Cerebellar nuclear complex (tissue), 1 donor: ENCODE measurements around the gene ERCC8.
A peak's percentile ranks its signal among the peaks of the same experiment; 100 is the strongest.
"Not testable (repeated sequence)": the region's sequence is repeated elsewhere in the genome, so short reads cannot be mapped to it uniquely, and the experiment has no call there.

Experiments
- DNase-seq, 2 experiments: peaks; one replicate each; lab custom pipeline; 2025; lab: John Stamatoyannopoulos, UW

ERCC8 gene

DNA sequence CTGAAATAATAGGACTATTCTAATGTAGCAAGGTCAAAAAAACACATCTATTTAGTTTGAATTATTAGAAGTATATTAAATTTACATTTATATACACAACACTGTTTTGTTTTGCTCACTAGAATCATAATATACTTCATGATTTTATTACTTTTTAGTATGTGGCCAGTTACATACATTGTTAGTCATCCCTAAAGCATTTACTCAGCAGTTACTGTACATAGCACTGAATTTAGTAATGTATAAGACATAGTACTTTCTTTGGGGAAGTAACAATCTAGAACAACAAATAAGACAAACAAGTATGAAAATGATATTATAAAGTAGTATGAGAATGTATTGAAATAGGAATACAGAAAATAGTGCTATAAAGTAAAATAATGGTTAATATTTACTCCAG, 28.2 kb downstream of the ERCC8 start:
- no peak for DNase-seq

DNA sequence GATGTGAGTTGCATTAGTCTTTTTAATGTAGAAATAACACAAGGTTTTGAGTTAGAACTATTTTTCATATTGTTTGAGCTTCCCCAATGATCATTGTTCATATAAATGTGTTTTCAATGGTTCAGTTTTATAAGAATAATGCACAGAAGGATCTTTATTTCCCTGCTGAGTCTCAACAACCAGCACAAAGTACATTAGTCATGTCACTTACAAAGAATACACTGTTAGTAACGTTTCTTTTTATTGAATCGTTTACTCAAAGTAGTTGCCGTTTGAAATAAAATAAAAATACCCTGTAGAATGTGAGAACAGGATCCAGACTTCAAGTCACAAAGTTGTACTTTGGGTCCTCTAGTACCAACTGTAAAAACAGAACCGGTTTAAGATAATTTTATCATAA, 41.5 kb downstream of the ERCC8 start:
- no peak for DNase-seq

DNA sequence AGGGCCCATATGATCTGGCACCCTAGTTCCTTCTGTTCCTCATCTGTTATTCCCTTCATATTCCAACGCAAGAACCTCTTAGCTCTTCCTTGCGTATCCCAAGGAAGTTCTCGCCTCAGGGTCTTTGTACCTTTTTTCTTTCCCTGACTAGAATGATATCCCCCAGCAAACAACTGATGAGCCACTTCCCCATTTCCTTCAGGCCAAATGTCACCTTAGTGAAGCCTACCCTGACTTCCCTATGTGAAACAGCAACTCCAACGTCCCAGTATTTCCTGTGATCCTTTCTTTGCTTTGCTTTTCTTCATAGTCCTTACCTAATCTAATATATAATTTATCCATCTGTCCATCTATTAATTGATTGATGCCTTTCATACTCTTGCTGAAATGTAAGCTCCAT, 47.9 kb downstream of the ERCC8 start:
- DNase-seq, result no peak

DNA sequence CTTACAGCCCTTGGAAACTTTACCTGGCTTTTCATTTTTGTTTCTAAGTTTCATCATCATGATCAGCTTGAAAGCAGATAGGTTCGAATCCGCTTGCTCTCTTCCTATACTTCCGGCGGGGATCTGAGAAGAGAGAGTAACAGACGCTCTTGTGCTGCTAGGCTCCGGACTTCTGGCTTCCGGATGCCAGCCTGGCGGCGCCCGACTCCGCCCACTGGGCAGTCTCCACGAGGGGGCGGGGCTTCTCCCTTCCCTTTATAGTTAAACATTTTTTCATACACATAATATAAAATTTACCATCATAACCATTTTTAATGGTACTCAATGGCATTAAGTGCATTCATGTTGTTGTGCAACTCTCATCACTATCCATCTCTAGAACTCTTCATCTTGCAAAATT, 51.3 kb downstream of the ERCC8 start:
- DNase-seq, result no peak

DNA sequence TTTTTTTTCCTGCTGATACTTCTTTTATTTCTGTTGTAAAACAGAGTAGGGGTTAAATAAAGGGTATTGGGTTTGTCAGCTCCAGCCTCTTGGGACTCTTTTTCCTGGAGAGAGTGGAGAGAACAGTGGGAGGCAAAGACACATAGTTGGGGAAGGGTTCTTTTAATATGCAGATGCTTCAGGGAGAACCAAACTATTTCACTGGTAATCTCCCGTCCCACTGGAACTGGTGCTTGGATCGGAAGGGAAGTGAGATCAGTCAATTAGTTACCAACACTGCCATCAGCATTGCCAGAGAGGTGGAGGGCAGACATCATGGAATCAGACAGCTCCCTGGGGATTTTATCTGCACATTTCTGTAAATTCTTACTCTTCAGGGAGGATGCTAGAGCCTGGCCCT, 53.2 kb downstream of the ERCC8 start:
- no peak for DNase-seq

DNA sequence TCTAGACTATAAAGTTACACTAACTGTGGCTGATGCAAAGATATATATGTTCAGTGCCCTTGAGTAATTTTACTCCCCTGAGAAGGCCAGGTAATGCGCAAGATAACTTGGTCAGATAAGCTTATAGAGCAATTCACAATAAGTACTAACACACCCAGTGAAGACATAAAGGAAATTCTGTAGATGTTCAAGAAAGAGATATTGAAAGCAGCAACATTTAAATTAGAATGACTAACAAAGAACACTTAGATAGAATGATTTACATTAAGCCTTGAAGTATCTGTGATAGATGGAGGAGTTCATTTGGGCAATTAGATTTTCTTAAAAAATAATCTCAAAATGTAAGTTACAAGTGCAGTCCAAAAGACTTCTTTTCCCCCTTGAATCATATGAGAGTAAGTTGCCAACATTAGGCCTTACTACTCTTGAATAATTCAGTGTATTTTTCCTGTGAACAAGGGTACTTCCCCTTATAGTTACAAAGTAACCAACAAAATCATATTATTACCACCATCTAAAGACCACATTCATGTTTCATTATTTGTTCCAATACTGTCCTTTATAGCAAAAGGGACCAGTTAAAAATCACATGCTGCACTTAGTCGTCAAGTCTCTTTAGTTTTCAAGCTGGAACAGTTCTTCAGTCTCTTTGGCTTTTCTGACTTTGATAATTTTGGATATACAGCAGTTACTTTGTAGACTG, 56.4 kb downstream of the ERCC8 start:
- no peak for DNase-seq

DNA sequence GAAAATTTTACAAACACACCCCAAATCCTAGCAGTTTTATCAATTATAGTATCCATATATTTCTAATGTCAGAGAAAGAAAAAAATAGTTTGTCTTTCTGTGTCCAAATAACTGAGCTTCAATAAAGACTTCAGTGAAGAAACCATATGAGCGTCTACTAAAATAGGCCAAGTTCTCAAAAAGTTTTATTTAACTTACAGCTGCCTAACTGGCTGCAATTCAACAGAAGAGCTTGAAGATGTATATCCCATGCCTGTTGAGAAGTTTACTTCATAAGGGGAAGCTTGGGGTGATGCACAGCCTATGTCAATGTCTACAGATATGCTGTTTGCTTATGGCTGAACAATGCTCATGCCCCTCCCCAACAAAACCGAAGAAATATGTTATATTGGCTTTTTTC, 57.1 kb downstream of the ERCC8 start:
- no peak for DNase-seq

DNA sequence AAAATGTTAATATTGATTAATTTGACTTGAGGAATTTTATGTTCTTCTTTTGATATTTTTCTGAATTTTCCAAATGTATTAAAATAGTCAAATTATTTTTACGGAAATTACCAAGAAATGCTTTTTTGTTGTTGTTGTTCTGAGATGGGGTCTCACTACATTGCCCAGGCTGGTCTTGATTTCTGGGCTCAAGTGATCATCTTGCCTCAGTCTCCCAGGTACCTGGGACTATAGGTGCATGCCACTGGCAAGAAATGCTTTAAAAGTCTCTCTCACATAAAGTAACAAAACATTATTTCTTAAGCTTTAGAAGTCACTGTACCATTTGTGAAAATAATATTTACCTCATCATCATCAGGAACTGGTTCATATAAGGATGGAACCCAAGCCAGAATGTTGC, 57.8 kb downstream of the ERCC8 start:
- DNase-seq, result no peak

DNA sequence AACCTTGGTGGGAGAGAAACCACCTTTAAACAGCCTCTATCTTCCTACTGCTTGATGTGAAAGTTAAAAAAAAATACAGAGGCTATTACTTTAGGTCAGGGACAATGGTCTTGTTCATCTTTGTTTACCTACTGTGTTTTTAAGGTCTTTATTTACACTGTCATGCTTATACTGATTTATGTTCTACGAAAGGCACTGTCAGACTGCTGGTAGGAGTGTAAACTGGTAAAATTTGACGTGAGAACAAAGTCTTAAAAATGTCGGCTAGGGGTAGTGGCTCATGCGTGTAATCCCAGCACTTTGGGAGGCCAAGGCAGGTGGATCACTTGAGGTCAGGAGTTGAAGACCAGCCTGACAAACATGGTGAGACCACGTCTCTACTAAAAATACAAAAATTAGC, 58.7 kb downstream of the ERCC8 start:
- DNase-seq, result no peak

DNA sequence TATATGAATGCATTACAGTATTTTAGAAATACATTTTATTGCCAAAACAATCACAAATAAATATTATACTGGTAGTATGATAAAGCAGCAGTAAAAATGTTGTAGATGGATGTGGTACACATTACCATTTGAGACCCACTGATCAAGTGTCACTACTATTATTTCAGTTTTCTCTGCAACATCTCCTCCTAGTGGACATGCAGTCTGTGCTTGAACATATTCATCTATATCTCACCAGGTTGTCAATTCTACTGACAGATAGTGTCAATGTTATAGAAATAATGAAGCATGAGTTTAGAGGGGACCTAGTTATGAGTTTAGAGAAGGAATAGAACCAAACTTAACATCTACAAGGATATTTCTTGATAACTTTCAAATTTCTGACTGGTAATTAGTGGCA, 61.6 kb downstream of the ERCC8 start:
- DNase-seq, result no peak

DNA sequence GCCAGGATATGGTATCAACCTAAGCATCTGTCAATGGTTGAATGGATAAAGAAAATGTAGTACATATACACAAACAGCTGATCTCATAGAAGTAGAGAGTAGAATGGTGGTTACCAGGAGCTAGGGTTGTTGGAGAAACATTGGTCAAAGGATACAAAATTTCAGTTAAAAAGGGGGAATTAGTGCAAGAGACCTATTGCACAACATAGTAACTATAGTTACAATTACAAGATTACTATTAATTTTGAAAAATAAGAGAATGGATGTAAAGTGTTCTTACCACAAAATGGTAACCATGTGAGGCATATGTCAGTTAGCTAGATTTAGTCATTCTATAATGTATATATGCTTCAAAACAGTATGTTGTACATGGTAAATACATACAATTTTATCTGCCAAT, 72.0 kb downstream of the ERCC8 start:
- DNase-seq, result no peak

DNA sequence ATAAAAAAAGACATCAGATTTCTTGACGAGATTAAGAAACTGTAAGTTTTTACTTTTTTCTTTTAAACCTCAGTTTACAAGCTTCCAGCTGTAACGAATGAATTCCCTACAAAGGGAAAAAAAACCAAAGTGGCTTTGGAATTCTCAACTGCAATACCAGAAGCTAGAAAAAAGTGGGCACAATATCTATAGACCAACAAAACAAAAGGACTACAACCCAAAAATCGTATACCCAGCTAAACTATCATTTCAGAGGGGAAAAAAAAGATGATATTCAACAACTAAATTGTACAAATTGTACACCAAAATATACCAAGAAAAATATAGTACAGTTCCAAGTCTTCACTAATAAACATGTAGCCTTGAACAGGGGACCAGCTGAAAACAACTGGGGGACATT, 74.0 kb downstream of the ERCC8 start:
- DNase-seq, result no peak

DNA sequence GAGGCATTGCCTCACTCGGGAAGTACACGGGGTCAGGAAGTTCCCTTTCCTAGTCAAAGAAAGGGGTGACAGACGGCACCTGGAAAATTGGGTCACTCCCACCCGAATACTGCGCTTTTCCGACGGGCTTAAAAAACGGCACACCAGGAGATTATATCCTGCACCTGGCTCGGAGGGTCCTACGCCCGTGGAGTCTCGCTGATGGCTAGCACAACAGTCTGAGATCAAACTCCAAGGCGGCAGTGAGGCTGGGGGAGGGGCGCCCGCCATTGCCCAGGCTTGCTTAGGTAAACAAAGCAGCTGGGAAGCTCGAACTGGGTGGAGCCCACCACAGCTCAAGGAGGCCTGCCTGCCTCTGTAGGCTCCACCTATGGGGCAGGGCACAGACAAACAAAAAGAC, 84.3 kb downstream of the ERCC8 start:
- not testable (repeated sequence) for DNase-seq

DNA sequence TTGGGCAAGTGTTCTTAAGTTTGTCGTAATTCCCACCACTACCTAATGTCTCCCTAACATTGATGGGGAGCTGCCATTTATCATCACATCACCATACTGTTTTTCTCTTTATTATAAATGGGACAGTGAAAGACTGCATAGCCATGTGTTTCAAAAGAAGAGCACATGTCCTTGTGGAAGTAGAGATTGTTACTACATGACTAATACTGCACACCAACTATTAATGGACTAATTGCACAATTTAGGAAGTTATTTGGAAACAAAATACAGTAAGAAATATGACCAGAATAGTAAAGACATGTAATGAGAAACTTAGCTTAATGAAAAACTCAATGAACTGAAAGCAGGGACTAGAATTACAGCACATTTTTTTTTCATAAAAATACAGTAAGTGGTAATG, 88.8 kb downstream of the ERCC8 start:
- DNase-seq, result no peak

DNA sequence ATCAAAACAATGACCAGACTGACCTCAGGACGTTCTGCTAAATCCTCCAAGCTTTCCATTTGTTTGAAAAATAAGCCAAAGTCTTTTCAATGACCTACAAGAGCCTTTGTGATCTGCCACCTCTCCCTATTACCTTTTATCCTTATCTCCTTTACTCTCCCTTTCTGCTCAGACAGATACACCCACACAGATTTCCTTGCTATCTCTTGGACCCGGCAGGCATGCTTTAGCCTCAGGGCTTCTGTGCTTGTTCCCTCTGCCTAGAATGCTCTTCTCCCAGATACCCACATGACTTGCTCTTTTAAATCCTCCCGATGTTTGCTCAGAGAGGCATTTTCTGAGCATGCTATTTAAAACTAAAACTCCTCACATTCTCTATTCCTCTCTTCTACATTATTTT, 91.9 kb downstream of the ERCC8 start:
- DNase-seq, result no peak

DNA sequence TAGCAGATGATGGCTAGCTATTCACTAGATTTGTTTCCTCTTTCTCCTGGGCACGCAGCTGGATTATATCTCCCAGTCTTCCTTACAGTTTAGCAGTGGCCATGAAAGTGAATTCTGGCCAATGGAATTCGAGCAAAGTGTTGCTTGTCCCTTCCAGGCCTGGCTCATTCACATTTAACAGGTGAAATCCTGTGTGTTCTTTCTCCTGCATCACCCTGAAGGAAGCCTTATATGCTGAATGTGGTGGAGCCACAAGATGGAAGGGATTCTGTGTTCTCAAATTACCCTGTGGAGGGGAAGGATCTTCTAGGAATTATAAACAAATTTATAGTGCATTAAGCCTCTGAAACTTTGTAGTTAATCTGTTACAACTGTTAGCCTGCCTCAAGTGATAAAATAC, 92.6 kb downstream of the ERCC8 start:
- DNase-seq, result no peak

DNA sequence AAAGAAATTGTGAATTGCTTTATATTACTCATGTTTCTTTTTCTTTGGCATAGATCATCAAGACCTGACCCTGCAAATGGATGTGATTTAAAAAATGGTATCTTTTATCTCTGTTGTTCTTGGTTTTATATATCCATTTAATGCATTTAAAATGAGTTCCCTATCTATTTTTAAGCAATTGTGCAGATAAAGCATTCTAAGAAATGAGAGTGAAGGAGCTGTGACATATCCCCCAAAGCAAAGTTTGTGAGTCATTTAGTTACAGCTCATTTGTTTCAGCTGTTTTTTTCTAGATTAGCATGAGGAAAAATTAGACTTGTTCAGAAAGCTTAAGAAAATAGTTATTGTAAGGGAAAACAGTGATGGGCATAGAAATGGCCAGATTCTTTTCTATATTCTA, 93.2 kb downstream of the ERCC8 start:
- DNase-seq, result no peak

DNA sequence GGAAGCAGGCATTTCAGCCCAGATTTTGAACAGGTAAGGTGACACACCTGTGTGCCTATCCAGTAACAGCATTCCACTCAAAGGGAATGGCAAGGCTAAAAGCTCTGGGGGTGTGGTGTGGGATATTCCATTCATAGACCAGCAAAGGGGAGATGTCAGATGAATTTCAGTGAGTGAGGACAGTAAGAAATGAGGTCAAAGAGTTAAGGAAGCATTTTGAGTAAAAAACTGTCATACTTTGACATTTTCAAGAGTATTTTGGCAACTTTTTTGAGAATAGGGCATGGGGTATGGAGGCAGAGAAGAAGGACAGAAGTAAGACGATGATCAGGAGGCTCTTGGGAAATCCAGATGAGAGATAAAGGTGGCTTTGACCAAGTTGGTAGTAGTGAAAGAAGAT, 98.6 kb downstream of the ERCC8 start:
- DNase-seq, result no peak

DNA sequence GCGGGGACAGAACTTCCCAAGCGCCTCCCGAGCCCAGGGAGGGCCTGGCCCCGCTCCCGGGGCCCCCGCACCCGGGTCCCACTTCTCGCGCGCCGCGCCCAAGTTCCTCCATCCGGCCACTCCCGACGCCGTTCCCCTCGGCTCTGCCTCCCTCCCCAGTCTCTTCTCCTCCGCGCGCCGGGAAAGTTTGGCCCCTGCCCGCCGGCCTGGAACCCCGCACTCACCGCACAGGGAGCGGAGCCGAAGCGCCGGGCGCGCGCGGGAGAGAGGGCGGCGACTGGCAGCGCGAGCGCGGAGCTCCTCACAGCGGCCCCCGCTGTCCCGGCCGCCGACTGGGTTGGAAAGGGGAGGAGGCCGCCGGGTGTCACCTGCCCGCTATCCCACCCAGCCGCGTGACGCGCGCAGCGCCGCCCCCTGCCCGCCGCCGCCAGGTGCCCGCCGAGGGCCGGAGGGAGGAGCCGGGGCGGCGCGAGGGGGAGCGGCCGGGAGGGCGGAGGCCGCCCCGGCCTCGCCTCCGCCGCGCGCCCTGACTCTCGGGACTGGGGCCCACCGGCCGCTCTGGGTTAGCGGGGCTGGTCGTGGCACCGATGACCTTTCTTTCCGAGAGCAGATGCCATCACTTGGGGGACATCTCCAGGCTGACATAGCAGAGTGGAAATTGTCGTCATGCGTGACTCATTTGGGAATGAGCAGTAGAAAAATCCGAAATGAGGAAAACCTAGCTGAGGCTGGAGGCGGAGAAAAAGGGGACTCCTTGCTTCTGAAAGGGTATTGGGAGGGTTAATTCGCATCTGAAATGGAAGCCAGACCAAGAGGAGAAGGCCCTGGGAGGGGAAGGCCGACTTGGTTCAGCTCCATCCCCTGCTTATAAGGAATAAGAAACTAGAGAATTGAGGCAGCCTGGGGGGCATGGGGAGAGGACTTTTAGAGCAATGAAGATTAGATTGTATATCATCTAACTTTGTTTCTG, 100.6 kb downstream of the ERCC8 start, which contains the start of gene ELOVL7:
TSS of gene ELOVL7 (minus strand) at position 334 of the 970 bp plus-strand sequence. CDS start 56,872 bp downstream, outside the sequence.
- no peak for DNase-seq

DNA sequence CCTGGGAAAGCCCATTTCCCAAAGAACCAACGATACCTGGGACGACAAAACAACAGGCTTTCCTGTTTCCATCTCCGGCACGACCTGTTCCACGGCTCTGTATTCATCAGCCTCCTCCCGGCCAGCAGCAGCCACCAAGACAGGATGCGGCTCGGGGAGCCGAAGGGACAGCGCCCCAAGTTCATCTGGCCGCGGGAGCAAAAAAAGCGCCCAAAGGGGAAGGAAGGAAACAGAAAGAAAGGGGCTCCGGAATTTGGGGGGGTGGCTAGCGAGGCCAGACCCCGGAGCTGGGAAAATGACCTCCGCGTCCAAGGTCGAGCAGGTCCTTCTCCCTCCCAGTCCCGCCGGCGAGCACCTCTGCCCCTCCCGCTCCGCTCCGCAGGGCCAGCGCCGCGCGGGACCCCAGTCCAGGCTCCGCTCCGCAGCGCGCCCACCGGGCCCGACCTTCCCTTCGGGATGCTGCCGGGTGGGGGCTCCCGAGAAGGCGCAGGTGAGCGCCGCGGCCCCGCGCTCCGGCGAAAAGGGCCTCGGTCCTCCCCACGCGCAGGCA, 101.4 kb downstream of the ERCC8 start:
- no peak for DNase-seq

DNA sequence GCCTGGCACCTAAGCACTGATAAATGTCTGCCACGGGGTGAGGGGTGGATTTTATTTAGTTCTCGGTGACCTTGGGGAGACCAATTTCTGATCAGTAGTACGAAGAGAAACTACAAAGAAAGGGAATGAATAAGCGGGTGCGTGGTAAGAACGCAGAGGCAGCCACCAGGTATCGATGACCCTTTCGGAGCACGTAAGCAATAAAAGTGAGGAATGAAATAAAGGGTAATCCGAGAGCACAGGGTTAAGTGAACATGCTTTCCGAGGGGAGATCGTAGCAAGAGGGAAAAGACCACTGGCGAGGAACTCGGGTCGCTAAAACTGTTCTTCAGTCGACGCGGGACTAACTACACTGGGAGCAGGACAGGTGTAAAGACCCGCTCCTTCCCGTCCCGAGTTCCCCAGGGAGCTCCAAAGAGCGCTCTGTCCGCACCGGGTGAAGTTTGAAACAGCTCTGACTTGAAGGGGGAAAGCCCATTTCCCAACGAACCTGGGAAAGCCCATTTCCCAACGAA, 101.9 kb downstream of the ERCC8 start:
- no peak for DNase-seq

DNA sequence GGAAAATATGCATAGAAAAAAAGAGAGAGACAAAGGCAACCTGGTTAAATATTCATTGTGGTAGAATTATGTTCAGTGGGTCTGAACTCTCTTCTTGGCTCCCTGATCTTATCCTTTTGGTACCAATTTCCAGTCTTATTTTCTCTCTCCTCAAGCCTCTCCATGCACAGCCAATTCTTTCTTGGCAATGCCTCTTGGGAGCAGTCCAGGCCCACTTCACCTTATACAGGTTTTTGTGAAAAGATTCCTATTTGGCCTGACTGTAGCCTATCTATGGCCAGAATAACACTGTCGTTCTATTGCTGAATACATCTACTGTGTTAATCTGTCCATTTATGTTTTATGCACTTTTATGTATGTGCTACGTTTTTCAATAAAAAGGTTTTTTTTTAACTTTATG, 103.5 kb downstream of the ERCC8 start:
- DNase-seq, result peak in 1 of 2 experiments; percentile 35

DNA sequence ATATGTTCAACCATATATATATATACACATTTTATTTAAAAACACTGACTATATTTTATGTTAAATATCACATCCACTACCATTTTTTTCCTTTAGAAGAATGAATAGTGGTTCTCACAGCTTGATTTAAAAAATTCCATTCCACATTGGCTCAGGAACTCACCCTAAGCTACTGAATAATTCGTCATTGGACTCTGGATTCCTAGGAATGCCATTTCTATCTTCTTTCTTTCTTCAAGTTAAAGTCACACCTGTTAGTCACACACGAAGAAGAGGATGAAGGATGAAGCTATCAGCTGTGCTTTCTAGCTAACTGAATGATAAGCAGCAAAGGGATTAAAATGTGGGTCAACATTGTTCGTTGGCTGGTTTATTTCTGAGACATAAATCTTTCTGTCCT, 108.7 kb downstream of the ERCC8 start:
- DNase-seq, result no peak
